SW480 (cell line): ENCODE data around the gene ZGLP1.
A peak's percentile ranks its signal among the peaks of the same experiment; 100 is the strongest.
"Not testable (repeated sequence)": the region's sequence is repeated elsewhere in the genome, so short reads cannot be mapped to it uniquely, and the experiment has no call there.

ENCODE experiments used
- DNase-seq: peaks from one replicate; pipeline ENCODE4 v3.0.0-alpha.2; 2016; ENCODE audit warnings: low spot score

ZGLP1 gene

GRCh38 chr19:10293637-10294367 is 15.8 kb downstream of the ZGLP1 start:
- no peak for DNase-seq

GRCh38 chr19:10292789-10293636 is 16.6 kb downstream of the ZGLP1 start:
- DNase-seq, result no peak

- peak; percentile 74 for DNase-seq
These were observed 17.3 kb downstream of the ZGLP1 start for GRCh38 chr19:10292206-10292788.

GRCh38 chr19:10291554-10292205 is 17.9 kb downstream of the ZGLP1 start:
- DNase-seq, result no peak

- peak; percentile 59 for DNase-seq
These were observed 18.6 kb downstream of the ZGLP1 start for GRCh38 chr19:10290876-10291553.

GRCh38 chr19:10290357-10290875 is 19.2 kb downstream of the ZGLP1 start:
- no peak for DNase-seq

GRCh38 chr19:10289836-10290356 is 19.7 kb downstream of the ZGLP1 start, which contains the start of gene ICAM5:
ICAM5 (plus strand) TSS chr19:10289952; CDS start chr19:10290044, 92 bp downstream.
- DNase-seq, result peak; percentile 47

- DNase-seq, result peak; percentile 89
These were observed 20.3 kb downstream of the ZGLP1 start for GRCh38 chr19:10289167-10289835.

GRCh38 chr19:10288662-10289166 is 20.9 kb downstream of the ZGLP1 start:
- DNase-seq, result peak; percentile 84

- DNase-seq, result no peak
These were observed 22.5 kb downstream of the ZGLP1 start, which contains the start of gene ICAM4 for GRCh38 chr19:10286803-10287737. ICAM4 (plus strand) TSS chr19:10286955; CDS start chr19:10287013, 58 bp downstream.

GRCh38 chr19:10285393-10285792 is 24.2 kb downstream of the ZGLP1 start:
- no peak for DNase-seq

GRCh38 chr19:10284960-10285278 is 24.7 kb downstream of the ZGLP1 start:
- DNase-seq, result no peak

- no peak for DNase-seq
These were observed 25.3 kb downstream of the ZGLP1 start for GRCh38 chr19:10284065-10284959.

- DNase-seq, result peak; percentile 70
These were observed 26.1 kb downstream of the ZGLP1 start for GRCh38 chr19:10283301-10284064.

GRCh38 chr19:10282043-10282442 is 27.6 kb downstream of the ZGLP1 start:
- DNase-seq, result not testable (repeated sequence)

- DNase-seq, result no peak
These were observed 29.7 kb downstream of the ZGLP1 start for GRCh38 chr19:10279737-10280442.

GRCh38 chr19:10278935-10279334 is 30.7 kb downstream of the ZGLP1 start:
- no peak for DNase-seq
